ES-I3 (cell line): Measurements from ENCODE around the gene DEDD2.

Experiments used
- H3K36me3 ChIP-seq: 2 replicates; pipeline ENCODE4 v1.6.1; 2013; ENCODE audit warnings: mild to moderate bottlenecking, low read length, control low read depth, moderate library complexity; ENCODE audit not compliant: insufficient read depth
- H3K4me1 ChIP-seq: 2 replicates; pipeline ENCODE4 v1.6.1; 2013; ENCODE audit warnings: mild to moderate bottlenecking, control low read depth, low read length; ENCODE audit not compliant: insufficient read depth
- H3K9ac ChIP-seq: 2 replicates; pipeline ENCODE4 v1.6.1; 2013; ENCODE audit warnings: low read depth, mild to moderate bottlenecking, low read length, moderate library complexity
- H3K9me3 ChIP-seq: 2 replicates; pipeline ENCODE4 v1.6.1; 2013; ENCODE audit warnings: mild to moderate bottlenecking, low read length, moderate library complexity; ENCODE audit not compliant: control insufficient read depth, insufficient read depth

The DEDD2 gene

DNA sequence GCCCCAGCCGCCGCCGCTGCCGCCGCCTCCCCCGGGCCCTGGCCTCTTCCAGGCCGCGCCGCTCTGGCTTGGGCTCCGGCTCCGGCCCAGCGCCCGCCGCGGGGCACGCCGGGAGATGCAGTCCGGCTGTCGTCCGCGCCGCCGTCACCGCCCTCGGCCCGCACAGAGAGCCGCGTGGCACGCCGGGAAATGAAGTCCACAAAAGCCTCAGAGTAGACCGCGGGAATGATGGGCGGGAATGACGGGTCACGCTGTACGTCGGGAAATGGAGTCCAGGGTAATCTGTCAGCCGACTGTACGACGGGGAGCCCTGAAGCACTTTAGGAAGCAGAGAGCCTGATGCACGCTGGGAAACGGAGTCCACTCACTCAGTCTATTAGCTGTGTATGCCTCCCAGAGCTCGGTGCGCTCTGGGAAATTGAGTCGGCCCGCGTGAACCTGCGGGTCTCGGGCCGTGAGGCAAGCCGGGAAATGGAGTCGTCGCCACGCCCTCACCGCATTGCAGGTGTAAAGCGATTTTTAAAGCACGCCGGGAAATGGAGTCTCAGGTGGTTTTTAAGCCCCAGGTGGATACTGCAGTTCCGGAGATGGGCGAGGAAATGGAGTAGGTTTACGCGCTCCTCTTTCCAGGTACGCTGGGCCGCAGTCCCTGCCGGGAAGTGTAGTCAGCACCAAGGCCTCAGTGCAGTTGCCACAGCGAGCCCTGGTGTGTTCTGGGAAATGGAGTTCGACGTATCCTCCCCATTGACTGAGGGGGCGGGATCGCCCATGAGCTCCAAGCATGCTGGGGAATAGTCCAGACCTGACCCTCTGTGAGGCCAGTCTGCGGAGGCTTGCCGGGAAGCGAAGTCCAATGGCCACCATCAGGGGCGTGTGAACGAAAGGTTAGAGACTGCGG is 25.3 kb upstream of the DEDD2 start, which contains the start of gene GSK3A:
Gene GSK3A, minus strand, starts transcription at position 91 of the 898 bp plus-strand sequence. CDS start 137 bp downstream, outside the sequence.
- Histone ChIP-seq H3K36me3 (no peaks in the 10 kb centered on the region), H3K9me3 (no peaks in the 10 kb centered on the region), H3K9ac (peak within 1 kb of the TSS; percentile 74), H3K4me1 (peaks cover 10% of the 10 kb centered on the region; the same call in 1 of the 2 replicates)

DNA sequence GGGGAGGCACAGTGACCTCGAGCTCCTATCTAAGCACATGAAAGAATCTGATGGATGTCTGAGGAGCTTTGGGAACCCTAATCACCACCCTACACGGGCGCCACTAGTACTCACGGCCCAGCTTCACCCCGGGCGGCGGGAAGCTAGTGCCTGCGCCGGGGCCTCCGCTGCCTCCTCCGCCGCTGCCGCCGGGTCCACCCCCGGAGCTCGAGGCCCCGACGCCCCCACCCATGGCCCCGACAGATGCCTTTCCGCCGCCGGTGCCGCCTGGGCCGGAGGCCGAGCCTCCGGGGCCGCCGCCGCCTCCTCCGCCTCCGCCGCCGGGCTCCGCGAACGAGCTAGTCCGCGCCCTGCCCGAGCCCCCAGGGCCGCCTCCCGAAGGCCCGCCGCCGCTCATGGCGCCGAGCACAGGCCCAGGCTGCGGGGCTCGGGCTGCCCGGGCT is 24.6 kb upstream of the DEDD2 start:
- H3K9ac ChIP-seq = peak overlapping the region; percentile 74
- H3K4me1 ChIP-seq = peaks cover 9% of the 10 kb centered on the region; the same call in 1 of the 2 replicates
- no peaks in the 10 kb centered on the region for H3K9me3 ChIP-seq
- no peaks in the 10 kb centered on the region for H3K36me3 ChIP-seq

DNA sequence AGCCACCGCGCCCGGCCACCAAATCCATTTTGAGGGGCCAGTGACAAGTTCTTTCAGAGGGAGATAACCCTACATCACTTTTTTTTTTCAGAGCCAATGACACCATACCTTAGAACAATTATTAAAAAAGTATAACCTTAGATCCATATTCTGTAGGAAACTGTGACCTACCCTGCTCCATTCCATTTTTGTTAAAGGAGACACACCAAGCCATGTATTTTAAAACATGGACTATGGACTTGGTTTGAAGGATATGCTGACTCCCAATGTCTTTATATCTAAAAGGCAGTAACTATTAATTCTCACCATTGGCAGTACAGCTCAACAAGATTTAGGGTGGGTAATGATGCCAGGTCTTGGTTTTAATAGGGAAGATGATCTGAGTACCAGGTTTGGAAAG is 23.8 kb upstream of the DEDD2 start:
- H3K4me1 ChIP-seq = peaks cover under 1% of the 10 kb centered on the region; the same call in 1 of the 2 replicates
- no peaks in the 10 kb centered on the region for H3K9me3 ChIP-seq
- peaks cover 4% of the 10 kb centered on the region; the same call in 1 of the 2 replicates for H3K36me3 ChIP-seq
- H3K9ac ChIP-seq = peak overlapping the region; percentile 74; the same call in 1 of the 2 replicates

DNA sequence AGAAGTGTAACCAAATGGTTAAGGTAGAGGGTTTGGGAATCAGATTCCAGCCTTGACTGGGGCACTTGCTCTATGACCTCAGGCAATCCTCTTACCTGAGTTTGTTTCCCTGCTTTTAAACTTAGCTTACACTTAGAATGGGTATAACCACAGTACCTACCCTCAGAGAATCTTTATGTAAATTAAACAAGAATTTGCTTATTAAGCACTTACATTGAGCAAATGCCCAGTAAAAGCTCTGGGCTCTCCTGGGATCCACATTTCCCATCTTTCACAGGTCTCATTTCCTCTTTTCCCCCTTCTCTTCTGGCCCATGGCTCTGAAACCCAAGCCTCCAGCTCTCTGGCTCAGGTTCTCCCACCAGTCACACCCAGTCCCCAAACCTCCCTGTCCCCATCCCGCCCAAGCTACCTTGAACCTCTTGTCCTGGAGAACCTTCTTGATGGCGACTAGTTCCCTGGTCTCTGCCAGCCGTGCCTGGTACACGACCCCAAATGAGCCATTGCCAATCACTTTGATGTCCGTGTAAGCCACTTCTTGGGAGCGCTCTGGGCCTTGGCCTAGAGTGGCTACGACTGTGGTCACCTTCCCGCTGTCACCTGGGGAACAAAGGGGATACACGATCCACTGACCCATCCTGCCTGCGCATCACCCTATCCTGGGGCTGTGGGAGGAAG is 22.2 kb upstream of the DEDD2 start:
- peaks cover 11% of the 10 kb centered on the region; the same call in 1 of the 2 replicates for H3K36me3 ChIP-seq
- no peaks in the 10 kb centered on the region for H3K9me3 ChIP-seq
- H3K4me1 ChIP-seq = no peaks in the 10 kb centered on the region; the same call in 1 of the 2 replicates
- no peak overlapping the region for H3K9ac ChIP-seq

DNA sequence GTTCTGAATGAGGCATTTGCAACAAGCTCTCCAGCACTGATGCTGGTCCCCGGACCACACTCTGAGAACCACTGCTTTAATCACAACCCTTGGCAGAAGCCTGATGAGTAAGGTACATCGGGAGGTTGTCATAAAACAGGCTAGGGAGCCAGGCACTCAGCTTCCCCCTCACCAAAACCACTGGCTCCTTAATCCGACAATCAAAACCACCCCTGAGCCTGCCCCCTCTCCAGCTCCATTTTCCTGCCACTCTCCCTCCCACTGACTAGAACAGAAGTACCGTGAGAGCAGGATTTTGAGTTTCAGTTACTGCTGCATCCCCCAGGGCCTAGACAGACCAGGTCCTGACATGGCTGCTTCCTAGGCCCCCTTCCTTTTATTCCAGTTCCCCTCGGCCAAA is 17.7 kb upstream of the DEDD2 start:
- no peaks in the 10 kb centered on the region for H3K9me3 ChIP-seq
- H3K4me1 ChIP-seq = no peaks in the 10 kb centered on the region
- peaks cover 20% of the 10 kb centered on the region for H3K36me3 ChIP-seq
- no peak overlapping the region for H3K9ac ChIP-seq

DNA sequence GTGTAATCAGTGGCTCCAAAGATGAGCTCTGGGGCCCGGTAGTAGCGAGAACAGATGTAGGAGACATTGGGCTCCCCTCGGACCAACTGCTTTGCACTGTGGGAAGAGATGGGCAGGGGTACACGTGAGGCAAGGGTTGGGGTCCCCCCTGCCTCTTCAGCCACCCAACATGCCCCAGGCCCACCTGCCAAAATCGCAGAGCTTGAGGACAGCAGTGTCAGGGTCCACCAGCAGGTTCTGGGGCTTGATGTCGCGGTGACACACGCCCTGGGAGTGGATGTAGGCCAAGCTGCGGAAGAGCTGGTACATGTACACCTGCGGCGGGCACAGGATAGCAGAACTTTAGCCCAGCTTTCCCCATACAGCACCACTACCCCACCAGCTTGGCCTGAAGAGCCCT is 16.9 kb upstream of the DEDD2 start:
- no peaks in the 10 kb centered on the region for H3K4me1 ChIP-seq
- no peak overlapping the region for H3K9ac ChIP-seq
- no peaks in the 10 kb centered on the region for H3K9me3 ChIP-seq
- peaks cover 20% of the 10 kb centered on the region for H3K36me3 ChIP-seq

DNA sequence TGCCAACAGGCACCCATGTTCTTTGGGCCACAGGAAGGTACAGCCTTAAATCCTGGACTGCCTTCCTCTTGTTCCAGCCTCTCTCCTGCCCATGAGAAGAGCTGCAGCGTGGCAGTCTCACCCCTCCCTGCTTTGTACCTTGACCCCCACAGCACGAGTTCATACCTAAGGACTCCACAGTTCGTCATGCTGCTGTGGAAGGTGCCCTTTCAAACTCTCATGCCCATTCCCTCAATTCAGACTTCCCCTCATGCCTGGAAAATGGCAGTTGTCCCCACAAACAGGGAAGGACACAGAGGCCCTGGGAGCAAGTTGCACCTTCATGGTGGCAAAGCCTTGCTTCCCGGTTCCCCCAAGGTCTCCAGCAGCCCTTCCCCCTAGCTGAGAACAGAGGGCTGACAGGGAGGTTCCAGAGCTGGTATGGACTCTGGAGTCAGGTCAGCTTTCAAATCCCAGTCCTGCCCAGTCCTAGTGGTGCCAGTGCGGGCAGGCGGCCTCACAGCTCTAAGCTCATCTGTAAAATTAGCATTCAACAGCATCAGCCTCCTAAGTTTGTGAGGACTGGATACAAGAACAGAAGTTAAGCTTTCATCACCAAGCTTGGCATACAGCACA is 16.3 kb upstream of the DEDD2 start:
- no peak overlapping the region for H3K9ac ChIP-seq
- peaks cover 20% of the 10 kb centered on the region for H3K36me3 ChIP-seq
- H3K9me3 ChIP-seq = no peaks in the 10 kb centered on the region
- no peaks in the 10 kb centered on the region for H3K4me1 ChIP-seq

DNA sequence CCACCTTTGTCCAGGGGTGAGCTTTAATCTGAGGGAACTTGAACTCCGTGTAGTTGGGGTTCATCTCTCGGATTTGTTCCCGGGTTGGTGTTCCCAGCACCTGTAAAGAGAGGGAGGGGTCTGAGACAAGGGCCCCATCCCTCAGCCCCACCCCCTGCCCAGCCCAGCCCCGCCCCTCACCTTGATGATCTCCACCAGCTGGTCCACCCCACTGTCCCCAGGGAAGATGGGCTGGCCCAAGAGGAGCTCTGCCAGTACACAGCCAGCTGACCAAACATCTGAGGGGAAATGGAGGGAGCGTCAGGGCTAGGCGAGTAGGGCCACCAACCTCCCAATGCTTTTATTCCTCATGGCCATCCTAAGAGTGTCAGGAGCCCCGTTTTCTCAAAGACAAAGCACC is 15.6 kb upstream of the DEDD2 start:
- Histone ChIP-seq H3K9me3 (no peaks in the 10 kb centered on the region), H3K9ac (no peak overlapping the region), H3K36me3 (peaks cover 20% of the 10 kb centered on the region), H3K4me1 (no peaks in the 10 kb centered on the region)

DNA sequence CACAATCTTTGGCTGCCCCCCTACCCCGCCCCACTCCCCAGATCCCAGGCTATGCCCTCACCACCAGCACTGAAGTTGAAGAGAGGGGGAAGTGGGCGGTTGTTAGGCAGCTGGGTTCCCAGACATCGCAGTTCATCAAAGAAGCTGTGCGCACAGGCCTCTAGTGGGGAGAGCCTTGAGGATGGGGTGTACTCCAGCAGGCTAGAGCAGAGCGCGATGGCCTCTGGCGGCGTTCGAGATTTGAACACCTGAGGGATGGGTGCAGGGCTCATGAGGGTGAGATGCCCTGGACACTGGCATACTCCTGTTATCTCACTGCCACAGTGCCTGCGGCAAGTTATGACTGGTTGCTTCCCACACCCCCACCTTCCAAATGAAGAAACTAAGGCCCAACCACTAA is 15.0 kb upstream of the DEDD2 start:
- peaks cover 20% of the 10 kb centered on the region for H3K36me3 ChIP-seq
- no peak overlapping the region for H3K9ac ChIP-seq
- H3K9me3 ChIP-seq = no peaks in the 10 kb centered on the region
- H3K4me1 ChIP-seq = no peaks in the 10 kb centered on the region

DNA sequence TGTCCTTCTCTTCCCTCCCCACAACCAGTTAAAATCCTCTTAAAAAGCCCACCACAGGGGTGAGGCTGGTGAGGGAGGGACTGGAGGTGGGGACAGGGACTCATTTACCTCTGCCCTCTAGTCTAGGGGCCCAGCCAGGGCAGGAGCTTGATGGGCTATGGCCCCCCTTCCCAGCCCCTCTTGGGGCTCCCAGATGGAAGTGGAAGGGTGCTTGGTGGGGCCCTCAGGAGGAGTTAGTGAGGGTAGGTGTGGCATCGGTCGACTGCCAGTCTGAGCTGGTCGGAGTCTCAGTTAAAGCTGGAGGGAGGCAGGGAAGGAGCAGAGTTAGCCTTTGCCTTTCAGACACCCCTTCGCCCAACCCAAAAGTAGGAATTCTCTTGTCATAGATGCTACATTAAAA is 13.1 kb upstream of the DEDD2 start:
- Histone ChIP-seq H3K36me3 (peaks cover 25% of the 10 kb centered on the region), H3K9ac (no peak overlapping the region), H3K4me1 (no peaks in the 10 kb centered on the region), H3K9me3 (no peaks in the 10 kb centered on the region)

DNA sequence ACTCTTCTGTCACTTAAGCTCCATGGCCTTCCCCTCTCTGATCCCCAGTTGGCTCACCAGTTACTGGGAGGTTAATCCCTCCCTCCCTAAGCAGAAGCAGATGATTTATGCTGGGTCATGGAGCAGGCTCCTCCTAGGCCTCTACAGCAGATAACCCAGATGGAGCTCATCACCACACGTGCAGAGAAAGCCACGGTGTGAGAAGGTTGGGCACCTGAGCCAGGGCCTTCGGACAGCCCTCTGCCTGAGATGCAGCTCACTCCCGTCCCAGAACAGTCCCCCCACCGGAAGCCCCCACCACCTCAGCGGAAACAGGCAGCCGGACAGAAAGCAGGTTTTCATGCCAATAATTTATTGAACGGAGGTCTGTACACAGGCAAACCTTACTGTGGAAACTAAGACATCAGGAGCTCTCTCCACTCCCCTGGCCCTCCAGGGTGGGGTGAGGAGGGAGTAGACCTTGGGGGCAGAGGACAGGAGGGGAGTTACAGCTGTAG is 12.4 kb upstream of the DEDD2 start:
- H3K4me1 ChIP-seq = no peaks in the 10 kb centered on the region
- no peaks in the 10 kb centered on the region for H3K9me3 ChIP-seq
- H3K36me3 ChIP-seq = peaks cover 21% of the 10 kb centered on the region
- H3K9ac ChIP-seq = no peak overlapping the region

DNA sequence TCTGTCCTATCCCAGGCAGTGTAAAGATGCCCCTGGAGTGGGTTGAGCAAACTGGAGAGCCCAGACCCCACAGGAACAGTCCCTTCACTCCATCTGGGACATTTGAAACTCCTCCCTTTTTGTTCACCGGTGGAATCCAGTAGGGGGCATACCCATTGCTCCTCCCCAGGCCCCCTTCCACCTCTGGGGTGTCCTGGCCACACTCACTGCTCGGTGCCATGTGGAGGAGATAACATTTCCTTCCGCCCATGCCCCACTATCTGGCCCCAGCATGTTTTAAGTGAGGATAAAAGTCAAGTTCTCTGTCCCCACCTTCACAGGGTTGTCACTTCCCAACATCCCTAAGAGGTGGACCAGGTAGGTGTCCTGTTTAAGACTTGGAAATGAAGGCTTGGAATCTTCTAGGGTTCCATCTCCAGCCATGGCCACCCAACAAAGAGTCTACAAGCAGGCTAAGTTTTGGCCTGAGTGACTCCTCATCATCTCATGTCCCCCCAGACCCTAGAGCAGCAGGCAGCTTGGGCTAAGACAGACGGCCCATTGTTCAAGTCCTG is 11.9 kb upstream of the DEDD2 start:
- Histone ChIP-seq H3K4me1 (no peaks in the 10 kb centered on the region), H3K9ac (no peak overlapping the region), H3K36me3 (peaks cover 22% of the 10 kb centered on the region), H3K9me3 (no peaks in the 10 kb centered on the region)

DNA sequence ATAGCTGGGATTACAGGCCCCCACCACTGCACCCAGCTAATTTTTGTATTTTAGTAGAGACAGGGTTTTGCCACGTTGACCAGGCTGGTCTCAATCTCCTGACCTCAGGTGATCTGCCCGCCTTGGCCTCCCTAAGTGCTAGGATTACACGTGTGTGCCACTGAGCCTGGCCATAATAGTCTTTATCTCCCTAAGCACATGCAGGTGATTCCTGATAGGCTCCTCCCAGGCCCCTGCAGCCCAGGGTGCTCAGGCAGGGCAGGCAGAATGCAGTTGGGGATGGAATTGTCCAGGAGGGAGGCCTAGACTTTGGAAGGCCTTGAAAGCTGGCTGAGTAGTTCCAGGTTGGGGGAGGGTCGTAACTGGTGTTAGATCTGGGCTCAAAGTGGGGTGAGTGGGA is 11.2 kb upstream of the DEDD2 start:
- H3K4me1 ChIP-seq = no peaks in the 10 kb centered on the region
- H3K36me3 ChIP-seq = peaks cover 20% of the 10 kb centered on the region
- H3K9me3 ChIP-seq = no peaks in the 10 kb centered on the region
- no peak overlapping the region for H3K9ac ChIP-seq

DNA sequence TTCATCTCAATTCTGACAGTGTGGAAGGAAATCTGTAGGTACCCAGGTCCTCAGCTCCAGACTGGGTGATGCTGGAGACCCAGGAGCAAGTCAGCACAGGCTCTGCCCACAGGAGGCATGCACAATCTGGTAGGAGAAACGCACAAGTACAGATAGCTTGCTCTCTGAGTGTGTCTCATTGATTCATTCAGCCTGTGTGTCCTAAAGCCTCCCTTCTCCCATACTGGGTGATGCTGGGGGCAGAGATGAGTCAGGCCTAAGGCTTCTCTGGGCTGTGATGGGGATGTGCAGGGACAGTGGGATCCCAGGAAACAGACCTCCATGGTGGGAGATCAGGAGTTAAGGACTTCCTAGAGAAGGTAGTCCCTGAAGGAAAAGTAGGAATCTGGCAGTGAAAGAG is 9.4 kb upstream of the DEDD2 start:
- Histone ChIP-seq H3K4me1 (no peaks in the 10 kb centered on the region), H3K36me3 (peaks cover 19% of the 10 kb centered on the region), H3K9me3 (no peaks in the 10 kb centered on the region), H3K9ac (no peak overlapping the region)
